Inflammatory macrophage (primary cell): ENCODE results near the gene PNMA8A.
"Not testable (repeated sequence)": the region's sequence is repeated elsewhere in the genome, so short reads cannot be mapped to it uniquely, and the experiment has no call there.

ENCODE experiments used
- DNase-seq, 2 donors: peaks; one replicate each; pipeline ENCODE4 v3.0.0-alpha.2; 2020 to 2022

Gene PNMA8A

DNA sequence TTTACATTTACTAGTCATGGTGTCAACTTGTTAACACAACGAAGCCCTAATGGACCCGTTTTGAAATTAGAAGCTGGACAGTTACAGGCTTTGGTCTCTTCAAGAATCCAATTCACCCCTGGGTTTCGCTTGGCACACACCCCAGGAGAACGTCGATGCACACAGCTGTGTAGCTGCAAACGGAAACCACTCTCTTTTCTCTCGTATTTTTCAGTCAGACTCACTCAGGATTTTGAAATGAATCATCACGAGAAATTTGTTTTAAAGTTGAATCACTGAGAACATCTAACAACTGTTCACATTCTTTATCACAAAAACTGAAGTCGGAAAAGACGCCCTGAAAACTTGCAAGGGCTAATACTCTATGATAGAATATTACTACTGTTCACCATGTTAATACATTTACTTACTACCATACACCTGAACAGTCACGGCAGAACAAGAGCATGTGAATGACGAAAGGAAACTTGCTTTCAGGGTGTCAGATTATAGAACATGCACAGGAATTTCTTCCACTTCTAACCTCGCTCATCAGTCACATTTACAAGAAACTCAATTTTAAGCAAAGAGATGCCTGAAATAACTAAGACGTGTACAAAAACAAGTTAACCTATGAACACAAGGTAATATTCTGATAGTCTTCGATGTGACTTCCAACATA lies 4.7 kb downstream of the PNMA8A start:
- no peak for DNase-seq

DNA sequence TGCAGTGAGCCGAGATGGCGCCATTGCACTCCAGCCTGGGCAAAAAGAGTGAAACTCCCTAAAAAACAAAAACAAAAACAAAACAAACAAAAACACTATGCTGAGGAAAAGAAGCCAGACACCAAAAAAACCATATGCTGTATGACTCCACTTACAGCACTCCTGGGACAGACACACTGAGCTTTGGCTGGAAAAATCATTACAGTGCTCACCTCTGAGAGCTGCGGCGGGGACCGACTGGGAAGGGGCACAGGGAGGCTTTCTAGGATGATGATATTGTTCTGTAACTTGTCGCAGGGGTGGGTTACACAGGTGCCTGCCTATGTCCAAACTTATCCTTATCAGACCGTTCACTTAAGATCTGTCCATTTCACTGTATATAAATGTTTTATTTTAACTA lies 7.8 kb downstream of the PNMA8A start:
- DNase-seq, result no peak

DNA sequence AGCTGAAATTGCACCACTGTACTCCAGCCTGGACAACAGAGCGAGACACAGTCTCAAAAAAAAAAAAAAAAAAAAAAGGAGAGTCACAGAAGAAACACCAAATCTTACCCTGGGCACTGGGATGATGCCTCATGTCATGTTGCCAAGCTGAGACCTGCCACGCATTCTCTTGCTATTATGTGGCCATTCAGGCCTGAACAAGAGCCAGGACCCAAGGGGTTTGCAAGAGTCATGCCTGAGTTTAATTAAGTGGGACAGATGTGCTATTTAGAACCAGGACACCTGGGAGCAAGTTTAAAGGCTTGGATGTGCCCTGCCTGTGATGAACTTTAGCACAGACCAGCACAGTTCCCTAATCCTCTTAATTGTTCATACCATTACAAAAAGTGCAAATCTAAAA lies 9.8 kb downstream of the PNMA8A start:
- no peak for DNase-seq

DNA sequence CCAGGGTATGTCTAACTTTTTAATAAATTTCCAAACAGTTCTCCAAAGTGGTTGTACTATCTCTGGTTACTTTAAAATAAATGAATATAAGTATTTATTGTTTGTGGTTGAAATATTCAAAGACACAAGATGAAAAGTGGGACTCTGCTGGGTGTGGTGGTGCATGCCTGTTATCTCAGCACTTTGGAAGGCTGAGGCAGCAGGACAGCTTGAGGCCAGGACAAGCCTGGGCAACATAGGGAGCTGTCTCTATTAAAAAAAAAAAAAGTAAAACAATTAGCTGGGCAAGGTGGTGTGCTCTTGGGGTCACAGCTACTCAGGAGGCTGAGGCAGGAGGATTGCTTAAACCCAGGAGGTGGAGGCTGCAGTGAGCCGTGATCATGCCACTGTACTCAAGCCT lies 10.4 kb downstream of the PNMA8A start:
- DNase-seq, result no peak

DNA sequence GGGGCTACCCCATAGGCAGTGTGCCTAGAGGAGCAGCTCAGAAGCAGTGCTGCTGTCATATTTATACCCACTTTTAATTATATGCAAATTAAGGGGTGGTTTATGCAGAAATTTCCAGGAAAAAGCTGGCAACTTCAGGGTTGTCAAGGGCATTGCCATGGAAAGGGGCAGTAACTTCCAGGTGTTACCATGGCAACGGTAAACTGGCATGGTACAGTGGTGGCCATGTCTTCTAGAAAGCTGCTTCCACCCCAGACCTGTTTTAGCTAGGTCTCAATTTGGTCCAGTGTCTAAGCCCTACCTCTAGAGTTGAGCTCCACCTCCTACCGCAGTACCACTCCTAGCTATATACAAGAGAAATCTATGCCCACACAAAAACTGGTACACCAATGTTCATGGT lies 11.3 kb downstream of the PNMA8A start:
- no peak for DNase-seq

DNA sequence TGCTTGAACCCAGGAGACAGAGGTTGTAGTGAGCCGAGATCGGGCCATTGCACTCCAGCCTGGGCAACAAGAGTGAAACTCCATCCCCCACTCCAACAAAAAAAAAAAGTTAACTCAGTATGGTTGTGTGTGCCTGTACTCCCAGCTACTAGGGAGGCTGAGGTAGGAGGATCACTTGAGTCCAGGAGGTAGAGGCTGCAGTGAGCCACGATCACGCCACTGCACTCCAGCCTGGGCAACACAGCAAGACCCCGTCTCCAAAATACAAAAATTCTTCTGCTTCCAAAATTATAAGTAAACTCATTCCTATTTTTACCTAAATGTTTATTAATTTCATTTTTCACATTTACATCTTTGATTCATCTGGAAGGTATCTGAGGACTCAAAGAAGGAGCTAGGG lies 14.4 kb downstream of the PNMA8A start:
- no peak for DNase-seq

DNA sequence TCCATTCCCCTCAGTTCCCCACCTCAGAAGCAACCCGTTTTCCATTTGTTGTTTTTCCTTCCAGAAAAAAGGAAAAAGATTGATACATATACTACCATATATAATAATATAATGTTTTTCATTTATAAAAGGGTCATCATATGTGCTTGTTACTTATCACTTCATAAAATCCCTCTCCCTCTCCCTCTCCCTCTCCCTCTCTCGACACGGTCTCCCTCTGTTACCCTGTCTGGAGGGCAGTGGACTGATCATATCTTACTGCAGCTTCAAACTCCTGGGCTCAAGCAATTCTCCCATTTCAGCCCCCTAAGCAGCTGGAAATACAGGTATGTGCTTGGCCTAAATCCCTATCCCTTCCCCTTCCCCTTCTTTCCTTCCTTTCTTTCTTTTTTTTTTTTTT lies 17.1 kb downstream of the PNMA8A start:
- DNase-seq, result no peak

DNA sequence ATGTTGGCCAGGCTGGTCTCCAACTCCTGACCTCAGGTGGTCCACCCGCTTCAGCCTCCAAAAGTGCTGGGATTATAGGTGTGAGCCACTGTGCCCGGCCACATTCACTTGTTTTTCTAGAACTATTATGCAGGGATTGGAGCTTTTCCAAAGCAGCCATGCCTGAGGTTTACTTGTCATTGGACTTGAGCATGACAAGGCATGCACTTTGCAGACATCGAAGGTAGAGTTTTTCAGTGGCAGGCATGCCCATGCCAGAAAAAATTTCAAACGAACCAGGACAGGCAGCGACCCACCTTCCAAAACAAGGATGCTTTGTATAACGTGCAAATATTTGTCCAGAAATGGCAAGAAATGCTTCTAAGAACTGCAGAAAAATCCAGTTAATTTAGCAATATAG lies 17.7 kb downstream of the PNMA8A start:
- no peak for DNase-seq

DNA sequence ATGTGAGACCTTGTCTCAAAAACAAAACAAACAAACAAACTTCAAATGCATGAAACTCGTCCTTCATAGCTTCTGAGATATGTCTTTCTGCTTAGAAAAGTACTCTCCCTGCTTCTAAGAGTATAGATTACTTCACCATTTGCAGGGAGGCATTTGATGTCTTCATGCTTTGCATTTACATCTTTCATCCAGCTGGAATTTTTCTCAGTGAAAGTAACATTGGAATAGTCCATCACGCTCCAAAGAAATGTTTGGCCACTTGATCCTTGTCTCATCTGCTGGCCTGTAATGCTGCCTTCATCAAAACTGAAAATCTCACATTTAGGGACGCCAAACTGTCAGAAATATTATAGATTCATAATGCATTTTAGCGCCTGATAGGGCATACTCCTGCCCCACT lies 19.2 kb downstream of the PNMA8A start:
- DNase-seq, result no peak

DNA sequence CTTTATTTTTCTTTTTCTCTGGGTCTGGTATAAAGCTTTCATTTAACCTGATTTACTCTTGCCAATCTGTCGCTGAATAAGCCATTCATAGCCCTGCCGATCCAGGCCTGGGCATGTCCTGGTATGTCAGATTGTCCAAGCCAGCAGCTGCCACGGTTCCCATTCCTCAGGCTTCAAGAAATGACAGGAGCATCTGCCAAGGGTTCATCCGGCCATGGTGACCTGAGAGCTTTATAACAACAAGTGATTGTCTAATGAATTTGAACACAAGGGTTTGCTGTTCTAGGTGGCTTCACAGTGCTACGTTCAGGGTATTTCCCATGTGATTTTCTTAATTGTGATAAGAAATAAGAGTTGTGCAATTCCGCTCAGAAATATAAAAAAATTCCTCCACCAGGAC lies 20.0 kb downstream of the PNMA8A start:
- no peak for DNase-seq

DNA sequence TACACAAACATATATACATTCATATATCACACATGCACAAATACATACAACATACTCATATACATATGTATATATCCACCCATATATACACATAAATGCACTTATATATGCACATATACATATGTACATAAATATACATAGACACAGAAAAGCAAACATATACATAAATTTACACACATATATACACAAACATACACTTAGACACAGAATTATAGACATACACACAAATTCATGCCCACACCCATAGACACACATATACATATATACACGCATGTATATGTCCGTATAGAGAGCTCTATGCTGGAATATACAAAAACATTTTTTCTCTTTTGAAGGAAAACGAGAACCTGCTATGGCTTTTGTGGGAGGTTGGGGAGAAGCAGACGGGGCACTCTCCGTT lies 20.6 kb downstream of the PNMA8A start:
- no peak for DNase-seq

DNA sequence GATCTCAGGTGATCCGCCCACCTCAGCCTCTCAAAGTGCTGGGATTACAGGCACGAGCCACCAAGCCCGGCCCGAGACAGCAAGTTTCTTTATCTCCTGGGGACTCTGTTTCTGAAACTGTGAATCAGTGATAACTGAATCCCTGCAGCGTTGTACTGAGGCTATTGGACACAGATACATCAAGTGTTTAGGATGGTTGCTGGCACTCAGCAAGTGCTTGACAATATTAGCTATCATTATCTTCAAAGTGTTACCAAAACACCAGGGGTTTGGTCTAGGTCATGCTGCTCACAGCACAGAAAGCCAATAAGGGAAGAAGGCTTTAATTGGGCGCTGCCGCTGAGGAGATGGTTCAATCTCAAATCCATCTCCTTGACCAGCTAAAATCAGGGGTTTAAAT lies 22.1 kb downstream of the PNMA8A start:
- DNase-seq, result no peak

DNA sequence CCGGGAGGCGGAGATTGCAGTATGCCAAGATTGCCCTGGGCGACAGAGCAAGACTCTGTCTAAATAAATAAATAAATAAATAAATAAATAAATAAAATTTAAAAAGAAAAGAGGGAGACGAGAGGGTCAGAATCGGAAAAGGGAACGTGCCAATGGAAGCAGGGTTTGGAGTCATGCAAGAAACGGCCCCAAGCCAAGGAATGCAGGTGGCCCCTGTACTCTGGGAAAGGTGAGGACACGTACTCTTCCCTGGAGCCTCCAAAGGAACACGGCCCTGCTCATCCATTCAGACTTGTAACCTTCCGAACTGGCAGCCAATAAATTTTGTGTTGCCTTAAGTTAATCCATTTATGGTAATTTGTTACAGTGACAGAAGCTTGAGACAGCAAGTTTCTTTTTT lies 22.8 kb downstream of the PNMA8A start:
- no peak for DNase-seq

DNA sequence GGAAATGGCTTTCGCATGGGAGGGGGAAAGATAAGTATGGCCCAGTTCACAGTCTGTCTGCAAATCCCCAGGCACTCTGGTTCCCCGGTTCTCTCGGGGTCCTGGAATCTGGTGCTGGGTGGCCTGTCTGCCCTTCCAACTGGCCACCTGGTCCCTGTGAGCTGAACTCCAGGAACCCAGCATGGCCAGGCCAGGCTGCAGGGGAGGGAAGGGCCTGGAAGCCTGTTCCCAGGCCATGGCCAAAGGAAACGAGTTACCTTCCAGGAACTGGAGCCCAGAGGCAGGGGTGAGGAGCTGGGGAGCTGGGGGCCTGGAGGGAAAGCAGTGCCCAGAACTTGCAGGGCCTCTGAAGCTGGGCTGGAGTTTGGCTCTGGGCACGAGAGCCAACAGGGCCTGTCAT lies 23.5 kb downstream of the PNMA8A start:
- DNase-seq, result no peak

DNA sequence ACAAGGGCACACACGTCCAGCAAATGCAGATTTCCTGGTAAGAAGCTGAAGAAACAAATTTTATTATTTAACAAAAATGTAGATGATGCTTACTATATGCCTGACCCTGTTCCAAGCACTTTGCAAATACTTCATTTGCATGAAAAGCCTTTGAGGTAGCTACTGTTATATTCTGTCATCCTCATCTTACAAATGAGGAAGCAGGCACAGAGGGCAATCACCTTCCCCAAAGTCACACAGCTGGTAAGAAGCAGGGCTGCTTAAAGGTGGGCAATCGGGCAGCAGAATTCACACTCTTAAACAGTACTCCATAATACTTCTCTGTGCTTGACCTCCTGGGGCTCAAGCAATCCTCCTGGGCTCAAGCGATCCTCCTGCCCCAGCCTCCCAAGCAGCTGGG lies 24.4 kb downstream of the PNMA8A start:
- DNase-seq, result no peak

DNA sequence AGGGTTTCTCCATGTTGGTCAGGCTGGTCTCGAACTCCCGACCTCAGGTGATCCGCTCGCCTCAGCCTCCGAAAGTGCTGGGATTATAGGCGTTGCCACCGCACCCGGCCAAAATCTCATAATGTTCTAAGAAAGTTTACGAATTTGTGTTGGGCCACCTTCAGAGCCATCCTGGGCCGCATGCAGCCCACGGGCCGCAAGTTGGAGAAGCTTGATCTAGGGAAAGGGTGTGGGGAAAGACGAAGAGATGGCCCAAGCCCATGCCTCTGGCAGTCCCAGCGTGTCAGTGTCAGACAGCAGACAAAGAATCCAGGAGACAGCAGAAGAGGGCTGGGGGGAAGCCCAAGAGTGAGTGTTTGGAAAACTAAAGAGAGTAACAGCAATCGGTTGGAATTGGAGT lies 25.3 kb downstream of the PNMA8A start:
- DNase-seq, result no peak

DNA sequence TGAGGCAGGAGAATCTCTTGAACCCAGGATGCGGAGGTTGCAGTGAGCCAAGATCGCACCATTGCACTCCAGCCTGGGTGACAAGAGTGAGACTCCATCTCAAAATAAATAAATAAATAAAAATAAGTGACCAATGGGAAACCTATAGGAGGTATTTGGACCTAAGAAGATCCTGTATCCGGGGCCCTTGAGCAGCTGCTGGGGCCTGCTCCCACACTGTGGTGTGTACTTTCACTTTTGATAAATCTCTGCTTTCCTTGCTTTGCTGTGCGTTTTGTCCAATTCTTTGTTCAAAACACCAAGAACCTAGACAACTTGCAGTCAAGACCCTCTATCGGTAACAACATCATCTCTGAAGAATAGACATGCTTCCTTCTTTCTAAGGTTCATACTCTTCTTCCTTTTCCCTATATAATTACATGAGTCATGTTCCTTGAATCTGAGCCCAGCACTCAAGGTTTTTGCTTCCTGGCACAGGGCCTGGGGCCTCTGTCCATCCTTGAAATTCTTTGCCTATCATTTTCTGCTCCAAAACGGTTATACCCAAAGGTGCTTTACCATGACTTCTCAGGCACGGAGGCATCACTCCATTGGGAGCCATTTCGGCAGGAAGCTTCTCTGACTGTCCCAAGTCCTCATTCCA lies 28.4 kb downstream of the PNMA8A start:
- no peak for DNase-seq

DNA sequence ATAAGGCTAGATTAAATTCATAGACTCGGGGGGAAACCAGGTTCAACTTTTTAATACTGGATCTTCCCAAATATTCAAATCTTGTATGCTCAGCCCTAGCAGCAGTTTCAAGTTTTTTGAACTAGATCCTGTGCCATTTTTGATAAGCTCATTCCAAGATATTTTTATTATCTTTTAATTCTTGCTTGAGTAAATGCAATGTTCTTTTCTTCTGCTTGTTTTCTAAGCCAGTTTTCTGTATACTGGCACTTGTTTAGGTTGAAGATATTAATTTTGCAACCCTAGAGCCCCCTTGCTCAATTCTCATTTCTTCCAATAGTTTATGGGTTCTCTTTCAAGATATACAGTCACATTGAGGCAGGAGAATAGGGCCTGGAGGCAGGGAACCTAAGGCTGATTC lies 29.5 kb downstream of the PNMA8A start:
- DNase-seq, result no peak

DNA sequence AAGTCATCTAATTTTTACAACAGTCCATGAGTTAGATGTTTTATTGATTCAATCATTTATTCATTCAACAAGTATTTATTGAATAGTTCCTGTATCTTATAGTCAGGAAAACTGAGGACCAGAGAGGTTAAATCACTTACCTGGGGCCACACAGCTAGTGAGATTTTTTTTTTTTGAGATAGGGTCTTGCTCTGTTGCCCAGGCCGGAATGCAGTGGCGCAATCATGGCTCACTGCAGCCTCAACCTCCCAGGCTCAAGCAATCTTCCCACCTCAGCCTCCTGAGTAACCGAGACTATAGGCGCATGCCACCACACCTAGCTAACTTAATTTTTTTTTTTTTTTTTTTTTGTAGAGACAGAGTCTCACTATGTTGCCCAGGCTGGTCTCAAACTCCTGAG lies 35.7 kb downstream of the PNMA8A start:
- DNase-seq, result not testable (repeated sequence)

DNA sequence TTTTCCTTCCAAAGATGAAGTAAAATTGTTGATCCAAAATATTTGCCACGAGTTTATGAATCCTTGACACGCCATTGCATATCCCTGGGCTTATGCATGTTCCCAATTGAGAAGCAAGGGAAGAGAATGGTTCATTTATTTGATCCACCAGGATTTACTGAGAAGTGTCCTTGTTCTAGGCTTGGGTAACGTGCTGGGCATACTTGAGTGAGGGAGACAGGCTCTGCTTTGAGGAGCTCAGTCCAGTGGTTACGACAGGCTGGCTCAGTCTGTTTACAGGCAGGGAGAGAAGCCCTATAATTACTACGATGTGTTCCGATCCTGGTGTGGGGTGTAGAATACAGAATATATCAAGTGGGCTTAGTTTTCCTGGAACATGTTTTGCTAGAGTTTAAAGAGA lies 36.4 kb downstream of the PNMA8A start:
- no peak for DNase-seq

DNA sequence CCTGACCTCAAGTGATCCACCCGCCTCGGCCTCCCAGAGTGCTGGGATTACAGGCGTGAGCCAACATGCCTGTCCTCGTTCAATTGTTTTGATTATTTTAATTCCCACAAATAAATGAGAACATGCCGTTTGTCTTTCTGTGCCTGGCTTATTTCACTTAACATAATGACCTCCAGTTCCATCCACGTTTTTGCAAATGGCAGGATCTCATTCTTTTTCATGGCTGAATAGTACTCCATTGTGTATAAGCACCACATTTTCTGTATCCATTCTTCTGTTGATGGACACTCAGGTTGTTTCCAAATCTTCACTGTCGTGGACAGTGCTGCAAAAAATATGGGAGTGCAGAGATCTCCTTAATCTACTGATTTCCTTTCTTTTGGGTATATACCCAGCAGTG lies 37.9 kb downstream of the PNMA8A start:
- not testable (repeated sequence) for DNase-seq

DNA sequence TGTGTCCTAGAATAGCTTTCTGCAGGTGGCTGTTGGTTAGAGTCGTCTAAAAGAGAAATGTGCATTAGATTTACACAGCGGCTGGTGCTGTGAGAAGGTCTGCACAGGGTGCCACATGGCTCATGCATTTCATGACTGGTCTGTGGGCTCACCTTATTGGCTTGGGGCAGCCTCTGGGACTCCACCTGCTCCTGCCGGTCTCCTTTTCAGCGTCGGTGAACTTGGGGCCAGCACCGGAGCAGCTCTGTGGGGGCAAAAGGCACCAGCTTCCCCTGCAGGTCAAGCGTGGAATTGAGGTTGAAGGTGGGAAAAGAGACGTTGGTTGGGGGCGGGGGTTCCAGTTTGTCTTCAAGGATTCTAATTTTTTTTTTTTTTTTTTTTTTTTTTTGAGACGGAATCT lies 39.5 kb downstream of the PNMA8A start:
- no peak for DNase-seq

DNA sequence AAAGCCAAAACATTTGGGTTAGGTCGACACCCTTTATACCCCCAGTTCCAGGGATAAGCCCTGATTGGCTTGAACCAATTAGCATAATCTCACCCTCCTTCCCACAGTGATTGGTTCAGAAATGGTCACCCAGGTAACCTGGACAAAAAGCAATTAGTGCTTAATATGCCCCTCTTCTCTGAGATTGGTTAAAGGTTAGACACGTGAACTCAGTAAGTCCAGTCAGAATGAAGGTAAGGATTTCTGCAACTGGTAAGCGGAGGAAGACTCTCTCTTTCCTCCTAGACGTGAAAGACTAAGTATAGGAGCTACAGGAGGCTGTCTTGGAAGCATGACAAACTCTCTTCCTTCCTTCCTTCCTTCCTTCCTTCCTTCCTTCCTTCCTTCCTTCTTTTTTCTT lies 41.4 kb downstream of the PNMA8A start:
- no peak for DNase-seq

DNA sequence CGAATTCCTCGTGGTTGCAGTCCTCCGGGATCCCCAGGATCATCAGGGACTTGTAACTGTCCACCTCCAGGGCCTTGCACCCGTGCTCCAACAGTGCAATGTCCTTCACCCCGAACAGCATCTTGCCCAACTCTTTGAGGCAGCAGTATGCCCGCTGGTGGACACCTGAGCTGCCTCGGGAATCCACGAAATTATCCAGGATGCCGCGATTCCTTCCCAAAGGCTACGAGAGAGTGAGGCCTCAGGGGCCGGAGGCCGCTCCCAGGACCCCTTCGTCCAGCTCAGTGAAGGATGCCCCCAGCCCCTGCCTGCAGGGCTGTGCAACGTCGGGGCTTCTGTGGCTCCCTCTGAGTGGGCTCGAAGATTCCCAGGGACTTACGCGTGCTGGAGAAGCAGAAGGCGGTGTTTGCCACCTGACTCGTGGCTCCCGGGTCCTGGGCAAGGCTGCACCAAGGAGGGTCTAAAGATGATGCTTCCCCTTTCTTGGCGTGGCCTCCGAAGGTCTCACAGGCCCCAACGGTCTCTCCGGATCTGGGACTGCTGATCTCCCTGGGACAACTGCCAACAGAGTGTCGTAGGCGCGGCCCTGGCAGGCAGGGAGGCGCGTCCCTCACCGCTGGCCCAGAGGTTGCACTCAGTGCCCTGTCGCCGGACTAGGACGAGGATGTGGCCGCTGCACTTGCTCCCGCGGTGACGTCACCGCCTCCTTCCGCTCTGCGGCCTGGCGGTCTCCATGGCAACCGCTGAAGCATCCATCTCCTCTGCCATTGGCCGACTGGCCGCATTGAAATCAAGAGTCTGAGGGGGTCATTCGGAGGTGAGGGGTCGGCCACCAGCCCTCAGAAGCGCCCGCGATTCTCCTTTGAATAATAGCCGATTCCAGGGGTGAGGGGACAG lies 42.9 kb downstream of the PNMA8A start, which contains the start of gene PNMA8C:
TSS of gene PNMA8C (minus strand) at position 698 of the 897 bp plus-strand sequence. CDS start at position 121, 577 bp downstream.
- peak; percentile 53 to 69 for DNase-seq
